HG03469 (cell line): ENCODE results near the gene SUN1.
"Not testable (repeated sequence)": the region's sequence is repeated elsewhere in the genome, so short reads cannot be mapped to it uniquely, and the experiment has no call there.

ENCODE experiments used
- ATAC-seq: cut with Tn5 transposase; IDR thresholded peaks from one replicate; pipeline ENCODE4 v1.9.1; 2021; ENCODE audit warnings: mild to moderate bottlenecking, moderate library complexity, moderate number of reproducible peaks; ENCODE audit not compliant: unreplicated experiment

The SUN1 gene

GRCh38 chr7:851204-851603, 18.9 kb downstream of the SUN1 start:
- no peak for ATAC-seq

- ATAC-seq: no peak
These were observed 21.3 kb downstream of the SUN1 start for GRCh38 chr7:853366-854117.

DNA sequence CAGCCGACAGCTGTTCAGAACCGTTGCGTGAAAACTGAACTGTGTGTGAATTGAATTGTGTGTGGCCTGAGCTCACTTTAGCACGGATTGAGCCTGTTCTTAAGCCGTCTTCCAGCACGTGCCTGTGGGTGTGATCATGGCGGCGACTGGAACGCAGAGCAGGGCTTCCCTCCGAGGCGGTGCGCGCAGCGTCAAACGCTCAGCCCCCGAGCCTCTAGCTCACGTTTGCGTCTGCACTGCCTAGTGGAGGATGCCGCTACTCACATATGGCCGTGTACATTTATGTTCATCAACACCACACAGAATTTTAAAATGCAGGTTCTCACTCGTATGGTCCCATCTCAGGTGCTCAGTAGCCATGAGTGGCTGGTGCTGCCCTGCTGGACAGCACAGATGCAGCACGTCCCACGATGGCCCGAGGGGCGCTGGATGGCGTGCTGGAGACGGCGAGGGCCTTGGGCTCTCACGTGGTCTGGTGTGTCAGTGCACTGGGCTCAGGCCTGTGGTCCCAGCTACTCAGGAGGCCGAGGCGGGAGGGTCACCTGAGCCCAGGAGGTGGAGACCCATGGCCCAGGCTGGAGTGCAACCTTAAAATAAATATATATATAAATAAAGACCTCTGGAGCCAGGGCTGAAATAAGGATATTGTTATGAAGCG, 22.0 kb downstream of the SUN1 start:
- ATAC-seq: no peak

DNA sequence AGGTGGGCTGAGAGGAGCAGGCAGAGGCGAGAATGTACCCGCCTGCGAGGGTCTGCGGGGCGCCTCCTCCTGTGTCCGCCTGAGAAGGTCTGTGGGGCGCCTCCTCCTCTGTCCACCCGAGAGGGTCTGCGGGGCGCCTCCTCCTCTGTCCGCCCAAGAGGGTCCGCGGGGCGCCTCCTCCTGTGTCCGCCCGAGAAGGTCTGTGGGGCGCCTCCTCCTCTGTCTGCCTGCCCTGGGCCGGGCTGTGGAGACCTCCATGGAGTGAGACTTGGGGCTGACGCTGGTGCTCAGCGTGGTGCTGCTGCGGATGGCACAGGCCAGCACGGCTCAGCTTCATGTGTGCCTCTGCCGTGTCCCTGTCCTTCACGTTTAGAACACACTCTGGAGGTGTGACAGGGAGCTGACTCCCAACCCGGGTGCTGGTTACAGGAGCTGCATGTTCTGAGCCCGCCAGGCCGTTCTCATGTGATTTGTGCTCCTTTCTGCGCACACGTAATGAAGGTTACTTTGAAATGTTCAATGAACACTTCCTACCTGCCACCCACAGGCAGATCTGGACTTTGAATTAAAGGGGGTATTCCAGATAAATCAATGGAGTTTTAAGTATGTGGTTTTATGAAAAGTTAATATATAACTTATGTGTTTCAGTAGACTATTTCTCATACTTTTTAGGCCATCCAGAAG, 23.6 kb downstream of the SUN1 start:
- ATAC-seq: no peak

DNA sequence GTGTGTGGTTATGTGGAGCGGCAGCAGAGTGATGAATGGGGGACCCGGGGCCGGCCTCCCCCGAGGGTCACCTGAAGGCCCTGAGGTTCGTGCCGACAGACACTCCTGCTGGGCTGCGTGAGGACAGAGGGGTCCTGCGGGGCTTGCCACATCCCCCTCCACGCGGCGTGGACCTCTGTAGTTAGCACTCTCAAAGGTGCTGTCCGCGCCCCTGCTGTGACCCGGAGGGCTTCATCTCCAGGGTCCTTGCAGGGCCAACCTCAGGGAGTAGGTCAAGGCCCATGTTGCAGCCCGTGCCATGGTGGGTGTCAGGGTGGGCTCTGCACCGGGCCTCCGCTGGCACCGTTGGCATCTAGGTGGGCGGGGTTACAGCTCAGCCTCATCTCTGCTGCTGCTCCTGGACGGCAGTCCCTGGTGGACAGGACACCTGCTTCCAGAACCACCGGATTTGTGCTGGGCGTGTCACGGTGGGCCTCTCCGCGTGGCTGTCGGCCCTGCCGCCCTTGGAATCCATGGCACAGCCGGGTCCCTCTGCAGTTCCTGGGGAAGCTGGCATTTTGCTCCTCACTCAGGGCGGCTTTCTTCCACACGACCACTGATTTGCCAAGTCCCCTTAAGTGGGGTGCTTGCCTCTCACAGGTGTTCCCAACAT, 24.3 kb downstream of the SUN1 start:
- ATAC-seq: no peak

GRCh38 chr7:857661-858060, 25.4 kb downstream of the SUN1 start:
- ATAC-seq: no peak

DNA sequence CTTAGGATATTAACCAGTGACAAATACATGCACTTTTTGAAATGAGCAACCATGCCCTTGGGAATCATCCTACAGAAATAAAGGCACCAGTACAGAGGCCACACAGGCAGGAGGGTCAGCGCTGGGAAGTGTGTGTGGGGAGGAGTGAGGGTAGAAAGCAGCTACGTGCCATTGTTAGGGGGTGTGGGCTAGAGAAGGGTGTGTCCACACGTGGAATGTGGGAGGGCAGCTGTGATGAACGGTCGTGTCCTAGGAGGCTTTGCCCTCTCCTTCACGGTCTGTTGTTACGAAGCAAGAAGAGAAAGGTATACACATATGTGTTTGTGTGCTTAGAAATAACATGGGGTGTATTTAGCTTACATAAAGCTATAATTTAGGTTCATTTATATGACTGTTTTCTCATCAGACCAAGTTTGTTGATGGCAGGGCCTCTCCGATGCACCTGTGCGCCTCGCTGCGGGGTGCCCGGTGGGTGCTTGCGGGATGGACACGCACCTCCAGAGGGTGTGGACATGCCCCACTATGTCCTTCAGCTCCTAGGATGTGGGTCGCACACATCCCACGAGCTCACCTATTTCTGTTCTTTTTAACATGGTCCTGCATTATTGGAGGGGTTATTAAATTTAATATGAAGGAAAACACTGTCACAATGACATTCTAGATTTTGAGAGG, 27.2 kb downstream of the SUN1 start:
- ATAC-seq: no peak

DNA sequence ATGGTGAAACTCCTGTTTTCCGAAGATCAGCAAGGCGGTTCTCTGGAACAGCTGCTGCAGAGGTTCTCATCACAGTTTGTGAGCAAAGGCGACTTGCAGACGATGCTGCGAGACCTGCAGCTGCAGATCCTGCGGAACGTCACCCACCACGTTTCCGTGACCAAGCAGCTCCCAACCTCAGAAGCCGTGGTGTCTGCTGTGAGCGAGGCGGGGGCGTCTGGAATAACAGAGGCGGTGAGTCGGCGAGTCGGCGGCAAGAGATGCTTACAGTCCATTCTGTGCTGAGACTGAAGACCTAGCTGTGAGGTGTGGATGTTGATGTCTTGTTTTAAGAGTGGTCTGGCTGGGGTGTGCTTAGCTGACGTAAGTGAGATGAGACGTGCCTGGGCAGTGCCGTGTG, 27.9 kb downstream of the SUN1 start:
- ATAC-seq: no peak

DNA sequence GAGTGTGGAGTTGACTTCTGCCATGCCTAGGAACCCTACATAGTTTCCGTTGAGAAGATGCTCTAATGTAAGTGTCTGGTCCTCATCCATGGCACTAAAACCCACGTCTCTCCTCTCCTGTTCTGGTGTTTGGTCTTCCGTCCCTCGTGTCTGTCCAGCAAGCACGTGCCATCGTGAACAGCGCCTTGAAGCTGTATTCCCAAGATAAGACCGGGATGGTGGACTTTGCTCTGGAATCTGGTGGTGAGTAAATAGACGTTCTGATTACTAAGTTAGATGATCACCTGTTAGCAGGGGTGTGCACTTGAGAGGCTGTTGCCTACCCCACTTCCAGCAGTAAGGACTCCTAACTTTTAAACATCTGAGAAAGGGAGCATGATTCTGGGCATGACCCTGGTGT, 28.9 kb downstream of the SUN1 start:
- no peak for ATAC-seq

- no peak for ATAC-seq
These were observed 29.9 kb downstream of the SUN1 start for GRCh38 chr7:862157-862556.

- ATAC-seq: no peak
These were observed 30.8 kb downstream of the SUN1 start for GRCh38 chr7:863106-863505.

- no peak for ATAC-seq
These were observed 33.6 kb downstream of the SUN1 start for GRCh38 chr7:865921-866320.

GRCh38 chr7:867001-867405, 34.7 kb downstream of the SUN1 start:
- no peak for ATAC-seq

- ATAC-seq: no peak
These were observed 35.3 kb downstream of the SUN1 start for GRCh38 chr7:867406-868188.

DNA sequence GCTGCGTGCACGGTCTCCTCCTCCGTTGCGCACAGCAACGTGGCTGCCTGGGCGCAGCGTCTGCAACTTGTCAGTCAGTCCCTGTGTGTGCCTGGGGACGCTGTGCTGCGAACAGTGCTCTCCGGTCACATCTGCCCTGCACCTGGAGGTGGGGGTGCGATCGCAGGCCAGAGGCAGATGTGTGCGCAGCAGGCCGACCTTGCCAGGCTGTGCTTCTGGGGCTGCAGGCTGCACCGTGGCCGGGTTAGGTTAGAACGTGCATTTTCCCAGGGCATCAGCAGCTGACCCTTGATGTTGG, 35.9 kb downstream of the SUN1 start:
- ATAC-seq: no peak

GRCh38 chr7:869348-869747, 37.1 kb downstream of the SUN1 start:
- ATAC-seq: no peak

GRCh38 chr7:871900-872537, 39.7 kb downstream of the SUN1 start:
- ATAC-seq: no peak

GRCh38 chr7:872685-873084, 40.4 kb downstream of the SUN1 start:
- ATAC-seq: not testable (repeated sequence)

DNA sequence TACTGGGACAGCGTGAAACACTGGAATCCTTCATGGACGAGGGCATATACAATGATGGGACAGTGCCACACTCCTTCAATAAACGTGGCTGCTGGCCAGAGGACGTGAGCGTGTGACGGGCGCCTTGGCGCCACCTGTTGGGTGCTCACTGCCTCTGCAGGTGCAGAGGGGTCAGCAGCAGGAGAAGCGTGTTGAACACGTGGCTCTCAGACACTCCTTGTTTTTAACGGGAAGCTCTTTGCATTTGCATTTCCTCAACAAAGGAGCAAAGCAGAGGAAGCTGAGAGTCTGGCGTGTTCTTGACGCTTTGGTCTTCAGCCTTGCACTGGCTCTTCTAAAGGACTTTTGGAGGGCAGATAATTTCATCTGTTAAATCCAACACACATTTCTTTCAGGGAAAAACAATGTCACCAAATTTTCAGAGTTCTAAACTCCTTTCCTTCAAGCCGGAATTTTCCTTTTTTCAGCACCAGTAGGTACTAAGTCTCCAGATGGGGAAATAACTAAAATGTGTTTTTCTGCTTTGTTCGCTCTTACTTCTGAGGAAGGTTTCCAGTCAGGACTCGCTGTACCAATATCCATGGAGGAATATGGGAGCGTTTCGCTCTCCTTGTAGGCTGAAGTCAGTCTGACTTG, 41.2 kb downstream of the SUN1 start:
- no peak for ATAC-seq
